ENCODE measurements around the gene YBEY. TPM values are rescaled to one million over a fixed set of nuclear protein-coding genes. Genes with fewer than 3 reads are reported as not detected.

The YBEY gene
- total and polyA plus RNA-seq, 2 of the 13 experiments (the other 11 are each of a cell fraction or from before 2014, with no cell fraction given), result 6.5 to 8.9 TPM

- TF ChIP-seq IKZF5 (CRISPR knock-in tag; IDR thresholded peaks at IDR 0.05) (peak; percentile 55; the same call in 1 of the 2 replicates), FOXA3 (CRISPR knock-in tag; IDR thresholded peaks at IDR 0.05) (peak; percentile 52), RAD21 (CRISPR knock-in tag; IDR thresholded peaks at IDR 0.05) (peak; percentile 52; the same call in 1 of the 2 replicates), ZNF33A (CRISPR knock-in tag; IDR thresholded peaks at IDR 0.05; ENCODE audit: borderline replicate concordance) (no peak), HMGA1 (CRISPR knock-in tag; conservative IDR thresholded peaks at IDR 0.05) (no peak), TFE3 (CRISPR knock-in tag; IDR thresholded peaks at IDR 0.05) (peak; percentile 34; the same call in 1 of the 2 replicates), KDM5B (CRISPR knock-in tag; IDR thresholded peaks at IDR 0.05; ENCODE audit: borderline replicate concordance) (peak; percentile 90; the same call in 1 of the 2 replicates), ZNF337 (CRISPR knock-in tag; IDR thresholded peaks at IDR 0.05; ENCODE audit: borderline replicate concordance, low read depth) (0 out of 2 replicates have a peak, but pooled peaks have one; percentile 37), ZNF407 (CRISPR knock-in tag; IDR thresholded peaks at IDR 0.05; ENCODE audit: not compliant biosample characterization) (peak; percentile 85), ZFX (CRISPR knock-in tag; IDR thresholded peaks at IDR 0.05; ENCODE audit: low read depth) (peak; percentile 97), RARG (CRISPR knock-in tag; IDR thresholded peaks at IDR 0.05; ENCODE audit: low read depth) (no peak), ZBTB38 (CRISPR knock-in tag; IDR thresholded peaks at IDR 0.05) (peak; percentile 84; the same call in 1 of the 2 replicates), ETV5 (CRISPR knock-in tag; IDR thresholded peaks at IDR 0.05; ENCODE audit: borderline replicate concordance) (peak; percentile 89), TCF12 (IDR thresholded peaks at IDR 0.05) (no peak), TCF12 (CRISPR knock-in tag; IDR thresholded peaks at IDR 0.05) (peak; percentile 80), SIN3B (IDR thresholded peaks at IDR 0.05; ENCODE audit: low read length) (peak; percentile 67; the same call in 1 of the 2 replicates), ZNF724P (CRISPR knock-in tag; IDR thresholded peaks at IDR 0.05; ENCODE audit: borderline replicate concordance) (peak; percentile 44; the same call in 1 of the 2 replicates), KMT2A (CRISPR knock-in tag; IDR thresholded peaks at IDR 0.05) (peak; percentile 100)
Observed at GRCh38 chr21:46285761-46286647, at the start of gene YBEY (continued).
